Bone marrow (tissue), 2 donors: ENCODE results near the gene EXOC2.

Experiments
- DNase-seq, 2 donors: peaks; one replicate each; lab custom pipeline; 2025; lab: John Stamatoyannopoulos, UW

EXOC2 gene

DNA sequence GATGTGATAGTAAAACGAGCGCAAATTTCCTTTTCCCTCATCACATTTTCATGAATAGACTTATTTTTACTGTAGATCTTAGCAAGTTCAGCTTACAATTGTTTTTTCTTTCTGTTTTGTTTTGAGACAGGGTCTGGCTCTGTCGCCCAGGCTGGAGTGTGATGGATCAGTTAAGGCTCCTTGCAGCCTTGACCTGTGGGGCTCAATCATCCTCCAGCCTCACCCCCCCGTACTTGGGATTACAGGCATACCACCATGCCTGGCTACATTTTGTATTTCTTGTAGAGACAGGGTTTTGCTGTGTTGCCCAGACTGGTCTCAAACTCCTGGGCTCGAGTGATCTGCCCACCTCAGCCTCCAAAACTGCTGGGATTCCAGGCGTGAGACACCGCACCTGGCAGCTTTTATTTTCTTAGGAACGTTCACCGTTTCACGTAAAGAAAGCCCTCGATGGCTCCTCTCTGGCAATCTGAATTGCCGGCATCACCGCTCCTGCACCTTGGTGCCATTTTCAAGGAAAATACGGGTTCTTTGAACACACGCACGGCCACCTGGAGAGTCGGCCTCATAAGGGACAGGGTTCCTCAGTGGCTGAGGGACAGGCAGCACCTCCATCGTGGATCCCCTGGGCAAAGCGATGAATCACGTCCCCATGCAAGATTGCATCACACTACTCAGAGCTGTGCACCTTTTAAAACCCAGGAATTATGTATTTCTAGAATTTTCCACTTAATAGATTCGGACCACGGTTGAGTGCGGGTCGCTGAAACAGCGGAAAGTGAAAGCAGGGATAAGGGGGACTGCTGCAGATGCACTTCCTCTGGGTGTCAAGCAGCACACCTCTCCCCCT is 222.7 kb downstream of the EXOC2 start:
- DNase-seq, result no peak

DNA sequence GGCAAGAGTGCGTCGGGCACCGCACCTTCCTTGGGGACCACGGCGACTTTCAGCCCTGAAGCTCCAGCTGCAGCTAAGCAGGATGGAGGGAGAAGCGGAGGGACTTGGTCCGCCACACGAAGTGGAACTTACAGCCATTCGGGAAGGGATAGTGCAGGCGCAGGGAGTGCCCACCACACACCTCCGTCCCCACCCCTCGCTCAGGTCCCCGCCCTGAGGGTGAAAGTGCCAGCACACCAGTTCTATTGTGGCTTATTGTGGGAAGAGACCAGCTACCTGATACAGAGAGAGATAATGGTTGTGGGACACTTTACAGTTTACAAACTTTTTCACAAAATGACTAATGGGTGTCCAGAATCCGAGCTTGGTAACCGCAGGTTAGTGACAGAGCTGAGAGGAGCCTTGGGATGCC is 225.3 kb downstream of the EXOC2 start:
- no peak for DNase-seq

DNA sequence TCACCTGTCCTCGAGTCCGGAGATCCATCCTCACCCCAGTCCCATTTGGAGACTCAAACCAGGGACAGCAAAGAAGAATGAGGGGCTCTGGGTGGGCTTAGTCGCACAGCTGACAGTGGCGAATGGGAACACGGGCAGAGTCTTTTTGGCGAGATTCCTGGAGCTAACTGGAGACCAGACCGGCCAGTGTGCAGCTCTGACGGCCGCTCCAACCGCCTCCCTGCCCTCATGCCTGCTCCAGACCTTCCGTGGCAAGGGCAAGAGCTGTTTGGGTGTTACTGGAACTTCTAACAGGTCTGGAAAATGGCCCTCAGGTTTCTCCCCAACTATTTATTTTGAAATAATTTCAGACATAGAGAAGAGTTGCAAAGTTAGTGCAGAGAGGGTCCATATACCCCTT is 225.8 kb downstream of the EXOC2 start:
- no peak for DNase-seq

DNA sequence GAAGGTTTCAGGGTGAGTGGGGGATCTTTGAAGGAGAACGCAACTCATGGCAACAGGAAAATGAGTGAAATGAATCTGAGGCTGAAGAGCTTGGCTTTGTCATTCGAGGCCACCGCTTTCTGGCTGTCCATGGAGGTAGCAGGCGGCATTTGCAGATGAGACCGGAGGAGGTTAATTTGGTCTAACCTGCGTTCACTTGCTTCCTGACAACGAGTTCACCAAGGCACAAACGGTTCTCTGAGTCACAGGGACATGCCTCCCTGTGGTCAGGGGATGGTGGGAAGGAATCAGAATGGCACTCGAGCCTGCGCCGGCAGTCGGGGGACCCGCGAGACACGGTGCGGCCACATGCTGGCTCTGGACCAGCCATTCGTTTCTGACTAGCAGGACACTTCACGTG is 226.4 kb downstream of the EXOC2 start:
- DNase-seq, result no peak

DNA sequence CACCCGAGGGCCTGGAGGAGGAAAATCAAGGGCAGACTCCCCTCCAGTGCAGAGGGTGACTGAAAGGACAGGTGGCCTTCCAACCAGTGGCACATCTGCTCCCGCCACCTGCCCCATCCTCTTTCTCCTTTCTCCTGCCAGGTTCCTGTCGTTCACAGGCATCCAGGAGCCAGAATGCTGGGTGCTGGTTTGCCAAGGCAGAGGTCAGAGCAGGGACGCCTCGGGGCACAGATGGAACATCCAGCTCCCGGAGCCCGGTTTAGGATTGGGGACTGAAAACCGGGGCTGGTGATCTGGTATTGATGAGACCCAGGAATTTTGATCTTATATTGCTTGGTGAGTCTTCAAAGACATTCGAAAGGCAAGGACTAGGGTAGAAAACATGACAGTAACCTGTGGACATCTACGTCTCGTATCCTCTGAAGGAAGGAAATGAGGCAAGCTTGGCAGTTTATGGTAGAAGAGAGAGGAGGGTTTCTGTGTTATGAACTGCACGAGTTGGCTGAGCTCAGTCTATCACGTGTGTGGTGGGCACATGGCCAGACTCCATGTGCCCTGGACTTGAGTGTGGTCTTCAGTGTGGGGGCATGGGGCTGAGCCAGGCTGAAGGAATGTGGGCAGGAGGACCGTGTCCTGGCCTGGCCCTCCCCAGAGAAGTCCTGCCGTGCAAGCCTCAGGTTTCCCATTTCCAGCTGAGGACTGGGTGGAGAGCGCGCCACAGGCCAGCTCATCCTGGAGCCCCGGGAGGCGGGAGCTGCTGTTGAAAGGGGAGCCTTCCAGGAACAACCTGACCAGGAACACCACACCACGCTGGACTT is 227.2 kb downstream of the EXOC2 start:
- no peak for DNase-seq

DNA sequence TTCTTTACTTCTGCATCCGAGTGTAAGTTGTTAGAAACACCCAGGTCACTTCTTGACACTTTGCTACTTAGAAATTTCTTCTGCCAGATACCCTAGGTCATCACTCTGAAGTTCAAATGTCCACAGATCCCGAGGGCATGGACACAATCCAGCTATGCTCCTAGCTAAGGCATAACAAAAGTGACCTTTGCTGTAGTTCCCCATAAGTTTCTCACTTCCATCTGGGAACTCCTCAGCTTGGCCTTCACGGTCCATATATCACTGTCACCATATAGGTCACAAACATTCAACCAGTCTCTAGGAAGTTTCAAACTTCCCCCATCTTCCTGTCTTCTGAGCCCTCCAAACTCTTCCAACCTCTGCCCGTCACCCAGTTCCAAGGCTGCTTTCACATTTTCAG is 236.1 kb downstream of the EXOC2 start:
- no peak for DNase-seq

DNA sequence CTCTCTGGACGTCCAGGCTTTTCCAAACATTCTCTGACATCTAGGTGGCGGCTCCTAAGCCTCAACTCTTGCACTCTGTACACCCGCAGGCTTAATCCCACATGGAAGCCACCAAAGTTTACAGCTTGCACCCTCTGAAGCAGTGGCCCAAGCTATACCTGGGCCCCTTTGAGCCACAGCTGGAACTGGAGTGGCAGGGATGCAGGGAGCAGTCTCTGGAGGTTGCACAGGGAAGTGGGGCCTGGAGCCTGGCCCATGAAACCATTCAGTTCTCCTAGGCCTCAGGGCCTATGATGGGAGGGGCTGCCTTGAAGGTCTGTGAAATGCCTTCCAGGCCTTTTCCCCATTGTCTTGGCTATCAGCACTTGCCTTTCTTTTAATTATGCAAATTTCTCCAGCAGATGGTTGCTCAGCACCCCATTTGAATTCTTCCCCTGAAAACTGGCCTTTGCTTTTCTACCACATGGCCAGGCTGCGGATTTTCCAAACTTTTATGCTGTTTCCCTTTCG is 236.5 kb downstream of the EXOC2 start:
- DNase-seq, result no peak

DNA sequence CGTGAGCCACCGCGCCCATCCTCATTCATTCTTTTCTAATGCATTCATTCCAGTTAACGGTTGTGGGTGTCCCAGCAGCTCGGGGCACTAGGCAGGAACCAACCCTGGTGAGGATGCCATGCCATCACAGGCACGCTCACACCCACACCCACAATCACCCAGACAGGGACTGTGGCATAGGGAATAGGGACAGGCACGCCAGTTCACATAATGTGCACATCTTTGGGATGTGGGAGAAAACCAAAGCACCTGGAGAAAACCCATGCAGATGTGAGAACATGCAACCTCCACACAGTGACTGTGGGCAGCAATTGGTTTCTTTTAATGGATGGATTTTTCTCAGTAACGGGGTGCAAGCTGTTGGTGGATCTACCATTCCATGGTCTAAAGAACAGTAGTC is 237.1 kb downstream of the EXOC2 start:
- no peak for DNase-seq

DNA sequence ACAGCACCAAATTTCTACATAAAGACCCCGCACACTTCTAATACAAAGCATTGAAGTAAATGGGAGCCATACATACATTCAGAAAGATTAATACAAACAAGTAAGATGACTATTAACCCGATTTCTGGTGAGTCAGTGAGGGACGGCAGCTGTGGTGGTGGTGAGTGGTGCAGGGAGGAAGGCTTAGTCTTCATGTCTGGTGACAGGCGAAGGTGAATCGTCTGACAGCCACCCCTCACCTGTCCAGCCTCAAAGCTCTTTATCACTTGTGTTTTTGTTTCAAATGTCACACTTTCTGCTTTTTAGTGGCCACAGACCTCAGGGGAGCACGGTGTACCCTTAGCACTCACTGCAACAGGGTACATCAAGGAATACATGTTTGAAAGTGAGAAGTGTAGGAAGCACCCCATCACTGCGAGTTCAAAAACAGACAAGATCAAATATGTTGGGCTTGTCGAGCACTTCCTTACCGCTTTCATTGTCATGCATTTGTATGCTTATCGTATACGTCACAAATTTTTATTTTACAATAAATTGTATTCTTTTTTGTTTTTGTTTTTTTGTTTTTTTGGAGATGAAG is 237.8 kb downstream of the EXOC2 start:
- no peak for DNase-seq

DNA sequence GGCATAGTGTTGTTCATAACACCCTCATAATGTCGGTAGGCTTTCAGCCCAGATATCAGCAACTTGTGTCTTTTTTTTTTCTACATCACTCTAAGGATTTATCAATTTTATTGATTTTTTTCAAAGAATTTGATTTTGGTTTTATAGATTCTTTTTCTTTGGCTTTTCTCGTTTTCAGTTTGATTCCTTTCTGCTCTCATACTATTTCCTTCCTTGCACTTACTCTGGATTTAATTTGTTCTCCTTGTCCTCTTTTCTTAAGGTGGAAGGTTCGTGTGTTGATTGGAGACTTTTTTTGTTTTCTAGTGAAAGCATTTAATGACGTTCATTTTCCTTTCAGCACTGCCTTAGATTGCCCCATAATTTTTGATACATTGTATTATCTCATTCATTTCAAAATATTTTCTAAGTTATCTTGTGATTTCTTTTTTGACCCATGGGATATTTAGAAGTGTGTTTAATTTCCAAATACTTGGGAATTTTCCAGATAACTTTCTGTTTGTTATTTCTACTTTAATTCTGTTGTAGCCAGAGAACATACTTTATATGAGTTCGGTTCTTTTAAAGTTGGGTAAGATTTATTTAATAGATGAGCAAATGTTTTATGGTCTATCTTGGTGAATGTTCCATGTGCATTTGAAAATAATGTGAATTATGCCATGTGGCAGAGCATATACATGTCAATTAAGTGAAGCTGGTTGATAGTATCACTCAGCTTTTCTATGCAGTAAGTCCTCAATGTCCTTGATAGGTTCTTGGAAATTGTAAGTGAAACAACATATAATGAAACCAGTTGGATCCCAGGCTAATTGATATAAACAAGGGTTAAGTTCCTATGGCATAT is 238.6 kb downstream of the EXOC2 start:
- DNase-seq, result no peak

DNA sequence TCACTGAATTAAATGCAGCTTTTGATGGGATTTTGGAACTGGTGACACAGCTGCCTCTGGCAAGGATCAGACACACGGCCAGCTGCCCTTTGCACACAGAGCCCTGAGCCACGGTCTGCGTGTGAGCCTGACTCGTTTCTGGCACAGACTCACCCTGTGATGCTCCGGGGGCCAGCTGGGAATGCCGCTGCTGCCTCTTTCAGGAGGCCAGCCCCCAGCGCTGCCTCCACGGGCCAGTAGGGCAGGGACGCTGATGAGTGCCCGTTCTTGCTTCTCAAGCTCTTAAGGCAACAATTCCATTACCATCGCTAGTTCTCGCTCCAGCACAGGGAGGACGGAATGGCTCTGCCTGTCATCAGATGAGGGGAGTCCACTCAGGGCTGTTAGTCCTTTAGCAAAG is 239.8 kb downstream of the EXOC2 start:
- no peak for DNase-seq

DNA sequence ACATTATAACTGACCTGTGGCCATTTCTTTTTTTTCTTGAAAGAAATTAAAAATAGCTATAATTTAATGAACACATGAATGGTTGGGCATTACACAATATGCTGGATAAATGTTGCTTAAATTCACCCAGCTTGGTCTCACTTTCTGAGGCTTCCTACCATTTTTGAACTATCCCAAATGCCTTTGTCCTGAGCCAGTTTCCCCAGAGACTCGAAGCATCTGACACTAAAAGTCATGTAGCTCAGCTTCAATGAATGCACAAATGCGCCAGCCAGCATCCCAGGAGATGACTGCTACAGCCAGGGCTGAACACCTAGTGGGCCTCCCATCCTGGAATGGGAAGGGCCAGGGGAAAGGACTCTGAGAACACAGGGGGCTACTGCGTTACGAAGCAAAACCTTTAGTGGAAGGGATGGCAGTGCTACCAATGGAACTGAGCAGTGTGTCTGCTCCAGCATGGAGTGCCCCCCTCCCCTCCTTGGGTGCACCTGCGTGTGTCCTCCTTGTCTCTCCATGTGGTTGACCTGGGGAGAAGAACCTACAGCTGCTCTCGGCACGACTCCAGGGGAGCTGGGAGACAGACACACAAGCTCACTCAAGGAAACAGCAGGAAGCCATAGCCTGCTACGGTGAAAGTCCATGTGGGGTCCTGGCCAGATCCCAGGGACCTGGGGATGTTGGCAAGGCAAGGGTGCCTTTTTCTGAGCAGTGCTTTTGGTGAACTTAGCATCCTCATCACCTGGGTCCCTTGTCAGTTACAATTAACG is 240.5 kb downstream of the EXOC2 start:
- no peak for DNase-seq

DNA sequence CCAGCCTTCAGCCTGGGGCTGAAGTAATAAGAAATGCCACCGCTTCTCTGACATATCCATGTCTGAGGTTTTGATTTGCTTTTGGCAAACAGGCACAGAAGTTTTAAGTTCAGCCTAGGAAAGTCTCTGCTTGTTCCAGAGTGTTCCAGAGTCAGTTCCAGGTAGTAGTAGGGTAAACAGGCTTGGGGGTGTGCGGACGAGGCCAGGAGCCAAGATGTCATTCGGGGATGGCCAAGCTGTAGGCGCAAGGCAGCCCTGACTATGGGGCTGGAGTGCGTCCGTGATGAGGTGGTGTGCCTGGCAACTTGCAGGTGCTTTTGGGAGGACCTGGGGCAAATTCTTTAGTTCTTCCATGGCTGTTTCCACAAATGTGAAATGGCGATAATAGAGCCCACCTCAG is 241.1 kb downstream of the EXOC2 start:
- no peak for DNase-seq

DNA sequence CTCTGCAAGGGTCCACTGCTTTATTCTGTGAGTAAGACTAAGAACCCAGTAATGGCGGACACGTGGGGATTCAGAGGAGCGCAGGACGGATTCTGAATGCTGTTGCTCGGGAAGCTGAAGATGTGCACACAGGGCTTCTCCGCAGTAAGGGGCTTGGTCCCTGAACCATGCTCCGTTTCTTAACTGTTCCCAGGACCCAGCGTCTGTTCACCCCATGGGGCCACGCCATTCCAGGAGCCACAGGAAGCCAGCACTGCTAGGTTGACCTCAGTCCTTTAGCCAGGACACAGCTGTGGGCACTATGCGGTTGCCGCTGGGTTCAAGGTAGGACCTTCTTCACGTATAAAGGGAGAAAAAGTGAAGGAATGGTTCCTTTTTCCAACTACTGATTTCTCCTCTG is 241.6 kb downstream of the EXOC2 start:
- no peak for DNase-seq

DNA sequence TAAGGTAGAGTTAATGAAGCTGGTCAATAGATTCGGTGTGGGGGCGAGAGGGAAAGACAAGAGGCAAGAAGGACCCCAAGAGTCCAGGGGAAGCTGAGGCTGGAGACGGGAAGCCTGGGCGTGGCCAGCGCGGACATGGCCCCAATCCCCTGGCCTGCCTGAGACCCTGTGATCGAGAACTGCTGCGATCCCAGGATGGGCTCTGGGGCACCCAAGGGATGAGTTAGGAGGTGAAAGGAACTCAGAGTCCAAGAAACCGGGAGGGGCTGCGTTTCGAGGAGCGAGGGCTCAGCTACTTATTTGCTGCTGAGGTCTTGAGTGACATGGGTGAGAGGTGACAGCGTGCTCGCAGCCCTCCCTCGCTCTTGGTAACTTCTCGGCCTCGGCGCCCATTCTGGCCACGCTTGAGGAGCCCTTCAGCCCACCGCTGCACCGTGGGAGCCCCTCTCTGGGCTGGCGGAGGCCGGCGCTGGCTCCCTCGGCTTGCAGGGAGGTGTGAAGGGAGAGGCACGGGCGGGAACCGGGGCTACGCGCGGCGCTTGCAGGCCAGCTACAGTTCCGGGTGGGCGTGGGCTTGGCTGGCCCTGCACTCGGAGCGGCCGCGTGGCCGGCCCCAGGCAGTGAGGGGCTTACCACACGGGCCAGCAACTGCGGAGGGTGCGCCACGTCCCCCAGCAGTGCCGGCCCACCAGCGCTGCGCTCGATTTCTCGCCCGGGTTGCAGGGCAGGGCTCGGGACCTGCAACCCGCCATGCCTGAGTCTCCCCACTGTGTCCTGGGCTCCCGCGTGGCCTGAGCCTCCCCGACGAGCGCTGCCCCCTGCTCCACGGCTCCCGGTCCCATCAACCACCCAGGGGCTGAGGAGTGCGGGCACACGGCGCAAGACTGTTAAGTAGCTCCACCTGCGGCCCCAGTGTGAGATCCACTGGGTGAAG is 243.2 kb downstream of the EXOC2 start:
- no peak for DNase-seq

DNA sequence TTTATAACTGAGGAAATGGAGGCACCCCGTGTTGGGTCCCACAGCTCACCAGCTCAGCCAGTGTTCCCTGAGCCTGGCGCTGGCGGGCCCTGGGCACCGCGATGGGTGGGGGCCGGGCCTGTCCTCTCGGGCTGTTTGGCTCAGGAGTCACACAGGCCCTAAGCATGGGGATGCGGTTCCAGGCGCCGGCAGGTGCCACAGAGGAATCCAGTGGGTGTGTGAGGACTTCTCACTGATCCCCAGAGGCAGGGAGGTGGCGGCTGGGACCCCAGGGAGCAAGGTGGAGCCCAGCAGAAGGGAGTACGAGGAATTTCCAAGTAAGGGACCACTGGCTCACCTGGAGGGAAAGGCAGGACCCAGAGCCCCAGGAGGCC is 243.9 kb downstream of the EXOC2 start:
- DNase-seq, result no peak

DNA sequence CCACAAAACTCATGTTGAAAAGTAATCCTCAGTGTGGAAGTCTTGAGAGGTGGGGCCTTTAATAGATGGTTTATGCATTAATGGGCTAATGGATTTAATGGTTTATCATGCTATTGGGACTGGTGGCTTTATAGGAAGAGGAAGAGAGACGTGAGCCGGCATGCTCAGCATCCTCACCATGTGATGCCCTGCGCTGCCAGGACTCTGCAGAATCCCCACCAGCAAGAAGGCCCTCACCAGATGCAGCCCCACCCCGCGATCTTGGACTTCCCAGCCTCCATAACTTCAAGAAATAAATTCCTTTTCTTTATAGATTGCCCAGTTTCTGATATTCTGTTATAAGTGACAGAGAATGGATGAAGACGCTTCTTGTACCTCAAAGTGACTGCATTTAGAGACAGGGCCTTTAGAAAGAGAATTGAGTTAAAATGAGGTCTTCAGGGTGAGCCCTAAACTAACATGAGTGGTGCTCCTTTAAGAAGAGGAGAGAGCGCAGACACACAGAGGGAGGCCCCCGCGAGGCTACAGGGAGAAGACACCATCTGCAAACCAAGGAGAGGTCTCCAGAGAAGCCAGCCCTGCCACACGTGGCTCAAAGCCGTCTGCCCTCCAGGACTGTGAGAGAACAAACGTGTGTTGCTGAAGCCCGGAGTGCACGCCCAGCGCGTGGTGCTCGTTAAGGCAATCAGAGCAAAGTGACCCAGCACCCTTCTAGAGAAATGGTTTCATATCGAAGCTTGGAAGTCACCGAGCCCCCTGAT is 244.5 kb downstream of the EXOC2 start:
- DNase-seq, result no peak

DNA sequence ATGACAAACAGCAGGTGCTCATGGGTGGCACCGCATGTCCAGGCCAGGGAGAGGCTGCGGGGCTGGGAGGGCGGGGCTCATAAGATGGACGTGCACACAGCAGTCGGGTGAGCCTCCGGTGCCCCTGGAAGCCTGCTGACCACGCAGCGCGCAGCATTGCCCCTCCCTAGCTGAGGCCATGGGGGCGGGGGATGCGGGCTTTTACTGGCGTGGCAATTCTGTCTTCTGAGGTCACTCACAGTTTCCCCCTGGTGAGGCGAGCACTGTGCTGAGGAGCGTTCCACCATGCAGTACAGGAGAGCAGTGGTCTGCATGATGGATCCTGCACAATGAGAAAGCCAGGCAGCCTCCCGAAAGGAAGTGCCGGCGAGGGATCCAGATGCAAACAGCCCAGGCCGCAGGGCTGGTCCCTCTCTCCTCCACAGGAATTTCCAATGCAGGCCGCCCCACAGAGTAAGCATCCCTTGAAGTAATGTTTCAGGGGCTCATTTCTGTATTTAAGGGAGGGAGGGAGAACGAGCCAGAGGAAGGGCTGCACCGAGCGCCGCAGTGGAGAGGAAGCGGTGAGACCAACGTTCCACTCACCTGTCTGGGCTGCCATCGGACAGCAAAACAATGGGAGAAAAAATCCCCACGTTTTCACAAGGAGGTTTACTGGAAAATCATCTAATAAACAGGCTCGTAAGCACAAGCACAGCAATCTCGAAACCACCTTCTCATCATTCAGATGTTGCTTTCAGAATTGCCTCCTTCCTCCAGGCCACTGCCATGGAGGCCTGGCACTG is 245.4 kb downstream of the EXOC2 start:
- DNase-seq, result no peak
